ENCODE results near the gene RENBP.

Gene RENBP

GRCh38 chrX:153909024-153909979 is 35.1 kb downstream of the RENBP start:
- Histone ChIP-seq H3K4me3 (ENCODE audit: low read depth in 1 of 2, low read length in 2 of 2) (no peak overlapping the region), H3K4me1 (ENCODE audit: control insufficient read depth in 1 of 2, insufficient read depth in 2 of 2, low read length in 2 of 2) (peaks cover 0 to 4% of the 10 kb centered on the region in 2 donors), H3K36me3 (ENCODE audit: control insufficient read depth in 1 of 2, insufficient read depth in 2 of 2, low read length in 2 of 2) (no peaks in the 10 kb centered on the region), H3K9me3 (ENCODE audit: control insufficient read depth in 1 of 2, low read length in 2 of 2) (no peaks in the 10 kb centered on the region), H3K27ac (ENCODE audit: low read length) (no peak overlapping the region), H3K27me3 (ENCODE audit: low read depth, low read length) (no peaks in the 10 kb centered on the region)

GRCh38 chrX:153908219-153908860 is 36.1 kb downstream of the RENBP start:
- Histone ChIP-seq H3K36me3 (ENCODE audit: control insufficient read depth in 1 of 2, insufficient read depth in 2 of 2, low read length in 2 of 2) (no peaks in the 10 kb centered on the region), H3K9me3 (ENCODE audit: control insufficient read depth in 1 of 2, low read length in 2 of 2) (no peaks in the 10 kb centered on the region), H3K27ac (ENCODE audit: low read length) (no peak overlapping the region), H3K4me3 (ENCODE audit: low read depth in 1 of 2, low read length in 2 of 2) (no peak overlapping the region), H3K27me3 (ENCODE audit: low read depth, low read length) (no peaks in the 10 kb centered on the region), H3K4me1 (ENCODE audit: control insufficient read depth in 1 of 2, insufficient read depth in 2 of 2, low read length in 2 of 2) (peaks cover 0 to 11% of the 10 kb centered on the region in 2 donors)

GRCh38 chrX:153907456-153907855 is 37.0 kb downstream of the RENBP start:
- no peaks in the 10 kb centered on the region for H3K27me3 ChIP-seq (ENCODE audit: low read depth, low read length)
- H3K9me3 ChIP-seq (ENCODE audit: control insufficient read depth in 1 of 2, low read length in 2 of 2) = no peaks in the 10 kb centered on the region
- H3K27ac ChIP-seq (ENCODE audit: low read length) = no peak overlapping the region
- peaks cover 0 to 16% of the 10 kb centered on the region in 2 donors for H3K4me1 ChIP-seq (ENCODE audit: control insufficient read depth in 1 of 2, insufficient read depth in 2 of 2, low read length in 2 of 2)
- H3K4me3 ChIP-seq (ENCODE audit: low read depth in 1 of 2, low read length in 2 of 2) = no peak overlapping the region
- H3K36me3 ChIP-seq (ENCODE audit: control insufficient read depth in 1 of 2, insufficient read depth in 2 of 2, low read length in 2 of 2) = no peaks in the 10 kb centered on the region

- H3K27ac ChIP-seq (ENCODE audit: low read length) = no peak overlapping the region
- no peaks in the 10 kb centered on the region for H3K9me3 ChIP-seq (ENCODE audit: control insufficient read depth in 1 of 2, low read length in 2 of 2)
- no peaks in the 10 kb centered on the region for H3K27me3 ChIP-seq (ENCODE audit: low read depth, low read length)
- no peaks in the 10 kb centered on the region for H3K36me3 ChIP-seq (ENCODE audit: control insufficient read depth in 1 of 2, insufficient read depth in 2 of 2, low read length in 2 of 2)
- peaks cover 0 to 27% of the 10 kb centered on the region in 2 donors for H3K4me1 ChIP-seq (ENCODE audit: control insufficient read depth in 1 of 2, insufficient read depth in 2 of 2, low read length in 2 of 2)
- no peak overlapping the region for H3K4me3 ChIP-seq (ENCODE audit: low read depth in 1 of 2, low read length in 2 of 2)
These were observed 38.1 kb downstream of the RENBP start for GRCh38 chrX:153906126-153906917.

- no peaks in the 10 kb centered on the region for H3K36me3 ChIP-seq (ENCODE audit: control insufficient read depth in 1 of 2, insufficient read depth in 2 of 2, low read length in 2 of 2)
- no peak overlapping the region for H3K4me3 ChIP-seq (ENCODE audit: low read depth in 1 of 2, low read length in 2 of 2)
- peaks cover 0 to 31% of the 10 kb centered on the region in 2 donors for H3K4me1 ChIP-seq (ENCODE audit: control insufficient read depth in 1 of 2, insufficient read depth in 2 of 2, low read length in 2 of 2)
- H3K9me3 ChIP-seq (ENCODE audit: control insufficient read depth in 1 of 2, low read length in 2 of 2) = no peaks in the 10 kb centered on the region
- no peak overlapping the region for H3K27ac ChIP-seq (ENCODE audit: low read length)
- H3K27me3 ChIP-seq (ENCODE audit: low read depth, low read length) = no peaks in the 10 kb centered on the region
These were observed 38.9 kb downstream of the RENBP start for GRCh38 chrX:153905481-153906095.

GRCh38 chrX:153903991-153904957 is 40.2 kb downstream of the RENBP start, which contains the start of gene AVPR2:
TSS of gene AVPR2 (plus strand) at chrX:153904673. CDS start at chrX:153905146, 473 bp downstream.
- Histone ChIP-seq H3K27ac (ENCODE audit: low read length) (no peak within 1 kb of the TSS), H3K4me3 (ENCODE audit: low read depth in 1 of 2, low read length in 2 of 2) (no peak within 1 kb of the TSS), H3K9me3 (ENCODE audit: control insufficient read depth in 1 of 2, low read length in 2 of 2) (no peaks in the 10 kb centered on the region), H3K4me1 (ENCODE audit: control insufficient read depth in 1 of 2, insufficient read depth in 2 of 2, low read length in 2 of 2) (peaks cover 0 to 31% of the 10 kb centered on the region in 2 donors), H3K36me3 (ENCODE audit: control insufficient read depth in 1 of 2, insufficient read depth in 2 of 2, low read length in 2 of 2) (no peaks in the 10 kb centered on the region), H3K27me3 (ENCODE audit: low read depth, low read length) (no peaks in the 10 kb centered on the region)

- Histone ChIP-seq H3K27me3 (ENCODE audit: low read depth, low read length) (no peaks in the 10 kb centered on the region), H3K27ac (ENCODE audit: low read length) (no peak overlapping the region), H3K36me3 (ENCODE audit: control insufficient read depth in 1 of 2, insufficient read depth in 2 of 2, low read length in 2 of 2) (no peaks in the 10 kb centered on the region), H3K9me3 (ENCODE audit: control insufficient read depth in 1 of 2, low read length in 2 of 2) (no peaks in the 10 kb centered on the region), H3K4me3 (ENCODE audit: low read depth in 1 of 2, low read length in 2 of 2) (no peak overlapping the region), H3K4me1 (ENCODE audit: control insufficient read depth in 1 of 2, insufficient read depth in 2 of 2, low read length in 2 of 2) (peaks cover 0 to 31% of the 10 kb centered on the region in 2 donors)
These were observed 41.0 kb downstream of the RENBP start for GRCh38 chrX:153903238-153903980.

- Histone ChIP-seq H3K9me3 (ENCODE audit: control insufficient read depth in 1 of 2, low read length in 2 of 2) (no peaks in the 10 kb centered on the region), H3K36me3 (ENCODE audit: control insufficient read depth in 1 of 2, insufficient read depth in 2 of 2, low read length in 2 of 2) (no peaks in the 10 kb centered on the region), H3K27me3 (ENCODE audit: low read depth, low read length) (no peaks in the 10 kb centered on the region), H3K27ac (ENCODE audit: low read length) (no peak overlapping the region), H3K4me1 (ENCODE audit: control insufficient read depth in 1 of 2, insufficient read depth in 2 of 2, low read length in 2 of 2) (peaks cover 0 to 31% of the 10 kb centered on the region in 2 donors), H3K4me3 (ENCODE audit: low read depth in 1 of 2, low read length in 2 of 2) (no peak overlapping the region)
These were observed 42.1 kb downstream of the RENBP start for GRCh38 chrX:153902385-153902784.

GRCh38 chrX:153901753-153902140 is 42.7 kb downstream of the RENBP start:
- no peaks in the 10 kb centered on the region for H3K27me3 ChIP-seq (ENCODE audit: low read depth, low read length)
- H3K9me3 ChIP-seq (ENCODE audit: control insufficient read depth in 1 of 2, low read length in 2 of 2) = no peaks in the 10 kb centered on the region
- no peaks in the 10 kb centered on the region for H3K36me3 ChIP-seq (ENCODE audit: control insufficient read depth in 1 of 2, insufficient read depth in 2 of 2, low read length in 2 of 2)
- no peak overlapping the region for H3K27ac ChIP-seq (ENCODE audit: low read length)
- H3K4me1 ChIP-seq (ENCODE audit: control insufficient read depth in 1 of 2, insufficient read depth in 2 of 2, low read length in 2 of 2) = peaks cover 0 to 31% of the 10 kb centered on the region in 2 donors
- H3K4me3 ChIP-seq (ENCODE audit: low read depth in 1 of 2, low read length in 2 of 2) = no peak overlapping the region

Measured in muscle layer of duodenum (tissue), 2 donors.